ENCODE results near the gene NUDT4. TPM values are rescaled to one million over a fixed set of nuclear protein-coding genes. Genes with fewer than 3 reads are reported as not detected.

NUDT4 gene
- total and polyA plus RNA-seq, 2 of the 8 experiments (the other 6 are each of a cell fraction or from before 2014, with no cell fraction given): 17.3 to 71.7 TPM

- 95% methylated on average over 4 of the region's 4 CpGs; no CpG with 5 or more reads in 1 of the 2 experiments for WGBS, 2 experiments (ENCODE audit: extremely low coverage in 1 of 2, insufficient coverage in 1 of 2, insufficient read length in 1 of 2, insufficient replicate concordance in 2 of 2, low coverage in 1 of 2, low lambda C conversion rate in 2 of 2, missing lambda C conversion rate in 1 of 2)
These were observed 52.6 kb downstream of the NUDT4 start for GRCh38 chr12:93430280-93430679.

More at GRCh38 chr12:93430280-93430679, 52.6 kb downstream of the NUDT4 start:
- Histone ChIP-seq H3K18ac (ENCODE audit: extremely low read depth, low read length) (no peak overlapping the region), H3K14ac (ENCODE audit: insufficient read length) (no peak overlapping the region), H3K56ac (replicated peaks; ENCODE audit: insufficient read length, low read depth, low read length) (no peak overlapping the region), H3K9me3 (ENCODE audit: insufficient read depth in 2 of 2, low read depth in 1 of 2, low read length in 1 of 2) (no peaks in the 10 kb centered on the region), H2BK20ac (ENCODE audit: low read length) (no peak overlapping the region), H3K27me3 (replicated peaks in 1 of 4; ENCODE audit: control insufficient read depth in 3 of 4, extremely low read depth in 1 of 4, insufficient read depth in 3 of 4, low read length in 3 of 4) (no peaks in the 10 kb centered on the region), H2BK120ac (replicated peaks; ENCODE audit: low read depth, low read length) (no peak overlapping the region), H3K23me2 (ENCODE audit: low read depth, low read length) (no peaks in the 10 kb centered on the region), H2AK5ac (ENCODE audit: low read depth, low read length) (no peak overlapping the region), H2BK15ac (ENCODE audit: low read length) (no peak overlapping the region), H4K20me1 (replicated peaks in 1 of 2; ENCODE audit: control insufficient read depth in 1 of 2, insufficient read depth in 2 of 2, low read length in 2 of 2) (peaks cover 19 to 20% of the 10 kb centered on the region in 2 experiments), H3K36me3 (ENCODE audit: control insufficient read depth in 2 of 4, insufficient read depth in 4 of 4, low read length in 3 of 4) (no peaks in the 10 kb centered on the region), H3K79me1 (ENCODE audit: low read depth, low read length) (peaks cover 4% of the 10 kb centered on the region), H3K23ac (ENCODE audit: insufficient read length) (no peak overlapping the region), H3K4me3 (ENCODE audit: extremely low read depth in 1 of 4, insufficient read depth in 2 of 4, low read depth in 3 of 4, low read length in 4 of 4) (no peak overlapping the region), H3K4me2 (ENCODE audit: insufficient read depth in 1 of 2, low read depth in 2 of 2, low read length in 2 of 2) (no peak overlapping the region), H3K27ac (ENCODE audit: low read depth, low read length) (no peak overlapping the region), H2BK5ac (ENCODE audit: low read depth, low read length) (no peak overlapping the region), H4K5ac (ENCODE audit: insufficient read length, low read depth, low read length) (no peak overlapping the region), H3K4me1 (replicated peaks in 1 of 4; ENCODE audit: control insufficient read depth in 3 of 4, insufficient read depth in 4 of 4, low read length in 3 of 4) (peaks cover 0 to 2% (median 0%) of the 10 kb centered on the region in 4 experiments; a peak in 2 of 7 replicates), H4K8ac (ENCODE audit: extremely low read depth, insufficient read depth, low read length) (no peak overlapping the region), H2AFZ (ENCODE audit: low read length) (no peak overlapping the region), H3K4ac (replicated peaks; ENCODE audit: insufficient read length, low read depth, low read length) (no peak overlapping the region), H4K91ac (replicated peaks; ENCODE audit: insufficient read length, low read length) (no peak overlapping the region), H3K9ac (replicated peaks in 1 of 4; ENCODE audit: extremely low read depth in 1 of 4, low read depth in 3 of 4, low read length in 3 of 4) (no peak overlapping the region), H3K79me2 (ENCODE audit: control insufficient read depth in 1 of 2, insufficient read depth in 2 of 2, low read length in 2 of 2) (peaks cover 62 to 98% of the 10 kb centered on the region in 2 experiments), H2BK12ac (ENCODE audit: low read depth, low read length) (no peak overlapping the region)
- DNase-seq (ENCODE audit: low read depth in 1 of 2, low spot score in 2 of 2) (no peak), FAIRE-seq (no peak)
- no peak for TF ChIP-seq BCL11A (IDR thresholded peaks at IDR 0.05; ENCODE audit: low read depth in 2 of 2, low read length in 2 of 2)
- no peak for TF ChIP-seq POLR2AphosphoS5 (IDR thresholded peaks at IDR 0.05; ENCODE audit: low read depth, low read length)
- TF ChIP-seq NRF1 (IDR thresholded peaks at IDR 0.05; ENCODE audit: low read depth, low read length): no peak
- TF ChIP-seq POLR2A (IDR thresholded peaks at IDR 0.05; ENCODE audit: control extremely low read depth in 1 of 2, low read depth in 2 of 2, low read length in 2 of 2): no peak
- no peak for TF ChIP-seq TCF12 (IDR thresholded peaks at IDR 0.05; ENCODE audit: low read depth, low read length)
- POLR2A ChIA-PET (ENCODE audit: partially characterized antibody): no interaction called here
- CTCF ChIA-PET (ENCODE audit: partially characterized antibody): interaction anchor here (0.9 to 1.6 kb wide), 2 partner anchors 10 to 11 kb away, joined by 3 to 11 read pairs; no protein-coding TSS in a partner anchor

Measured in H1 (cell line).